SK-N-MC (cell line): Measurements from ENCODE around the gene LDAF1.
"Not testable (repeated sequence)": the region's sequence is repeated elsewhere in the genome, so short reads cannot be mapped to it uniquely, and the experiment has no call there.

ENCODE experiments used
- DNase-seq: peaks from one replicate; pipeline ENCODE4 v3.0.0-alpha.2; 2011; ENCODE audit warnings: low read depth, low spot score
- H3K27ac ChIP-seq: fragments of 200-600 bp; sonication (generic); 2 replicates; pipeline ENCODE4 v1.5.1; 2016; ENCODE audit warnings: mixed run types
- H3K36me3 ChIP-seq: fragments of 200-600 bp; sonication (generic); 2 replicates; pipeline ENCODE4 v1.6.1; 2017; ENCODE audit warnings: antibody characterized with exemption, low read length, mixed read lengths; ENCODE audit not compliant: insufficient read depth
- H3K4me3 ChIP-seq: fragments of 200-600 bp; sonication (generic); 2 replicates; pipeline ENCODE4 v1.5.1; 2016
- H3K9ac ChIP-seq: fragments of 200-600 bp; sonication (generic); 2 replicates; pipeline ENCODE4 v1.8.0; 2017; ENCODE audit warnings: mixed run types, mixed read lengths; ENCODE audit not compliant: insufficient read length
- H3K9me3 ChIP-seq: fragments of 200-600 bp; sonication (generic); 2 replicates; pipeline ENCODE4 v1.6.1; 2017; ENCODE audit warnings: low read depth, mild to moderate bottlenecking, antibody characterized with exemption, low read length, moderate library complexity, mixed read lengths
- EZH2 ChIP-seq: fragments of 200-600 bp; sonication (generic); IDR thresholded peaks from one replicate; pipeline ENCODE4 v1.6.1; 2017; ENCODE audit warnings: antibody characterized with exemption
- FOXP2 ChIP-seq: optimal IDR thresholded peaks from 2 replicates; pipeline ENCODE3; 2011; ENCODE audit warnings: mild to moderate bottlenecking, moderate library complexity; ENCODE audit not compliant: insufficient read depth; ENCODE audit errors: extremely low read length, control extremely low read depth
- POLR2AphosphoS5 ChIP-seq: IDR thresholded peaks from 2 replicates; pipeline ENCODE4 v1.6.1; 2012; ENCODE audit warnings: mild to moderate bottlenecking, low read depth, low read length, borderline replicate concordance

The LDAF1 gene

GRCh38 chr16:21158208-21159110, at the start of gene LDAF1:
Gene LDAF1 (plus strand): TSS chr16:21158674. CDS start chr16:21161183, 2,509 bp downstream.
- Histone ChIP-seq H3K4me3 (peak within 1 kb of the TSS; percentile 86), H3K9ac (peak within 1 kb of the TSS; percentile 57), H3K36me3 (0 out of 2 replicates have a peak, but pooled peaks cover 3% of the 10 kb centered on the region), H3K27ac (no peak within 1 kb of the TSS), H3K9me3 (no peaks in the 10 kb centered on the region)
- no peak for DNase-seq
- TF ChIP-seq POLR2AphosphoS5 (peak; percentile 30; the same call in 1 of the 2 replicates), FOXP2 (no peak)

GRCh38 chr16:21115551-21115950, 42.9 kb upstream of the LDAF1 start:
- not testable (repeated sequence) for H3K9me3 ChIP-seq, H3K27ac ChIP-seq, H3K36me3 ChIP-seq, H3K4me3 ChIP-seq, H3K9ac ChIP-seq, DNase-seq

GRCh38 chr16:21116148-21116693, 42.3 kb upstream of the LDAF1 start:
- no peak overlapping the region for H3K4me3 ChIP-seq
- no peak overlapping the region for H3K27ac ChIP-seq
- H3K36me3 ChIP-seq, result no peaks in the 10 kb centered on the region
- no peaks in the 10 kb centered on the region for H3K9me3 ChIP-seq
- no peak for TF ChIP-seq EZH2
- no peak for TF ChIP-seq FOXP2
- no peak for TF ChIP-seq POLR2AphosphoS5
- no peak overlapping the region for H3K9ac ChIP-seq
- DNase-seq, result no peak

GRCh38 chr16:21117567-21117966, 40.9 kb upstream of the LDAF1 start:
- no peak overlapping the region for H3K4me3 ChIP-seq
- no peaks in the 10 kb centered on the region for H3K9me3 ChIP-seq
- H3K27ac ChIP-seq, result no peak overlapping the region
- no peak for DNase-seq
- no peaks in the 10 kb centered on the region for H3K36me3 ChIP-seq
- H3K9ac ChIP-seq, result no peak overlapping the region
- TF ChIP-seq EZH2, result no peak
- TF ChIP-seq FOXP2, result no peak
- TF ChIP-seq POLR2AphosphoS5, result no peak

GRCh38 chr16:21120976-21121520, 37.4 kb upstream of the LDAF1 start:
- no peak for TF ChIP-seq FOXP2
- no peak for TF ChIP-seq POLR2AphosphoS5
- no peak for TF ChIP-seq EZH2
- DNase-seq, result no peak

GRCh38 chr16:21125191-21125590, 33.3 kb upstream of the LDAF1 start:
- H3K36me3 ChIP-seq, result no peaks in the 10 kb centered on the region
- H3K27ac ChIP-seq, result no peak overlapping the region
- no peak for DNase-seq
- H3K4me3 ChIP-seq, result no peak overlapping the region
- TF ChIP-seq POLR2AphosphoS5, result no peak
- TF ChIP-seq EZH2, result no peak
- TF ChIP-seq FOXP2, result no peak
- H3K9me3 ChIP-seq, result no peaks in the 10 kb centered on the region
- no peak overlapping the region for H3K9ac ChIP-seq

More at GRCh38 chr16:21120976-21121520, 37.4 kb upstream of the LDAF1 start:
- no peak overlapping the region for H3K9ac ChIP-seq
- H3K27ac ChIP-seq, result no peak overlapping the region
- H3K4me3 ChIP-seq, result no peak overlapping the region
- H3K36me3 ChIP-seq, result no peaks in the 10 kb centered on the region
- H3K9me3 ChIP-seq, result no peaks in the 10 kb centered on the region

- TF ChIP-seq POLR2AphosphoS5, result no peak
- TF ChIP-seq EZH2, result no peak
- TF ChIP-seq FOXP2, result no peak
- Histone ChIP-seq H3K9me3 (no peaks in the 10 kb centered on the region), H3K4me3 (no peak overlapping the region), H3K27ac (no peak overlapping the region), H3K9ac (no peak overlapping the region), H3K36me3 (no peaks in the 10 kb centered on the region)
- no peak for DNase-seq
Observed at GRCh38 chr16:21126518-21126917, 32.0 kb upstream of the LDAF1 start.

- Histone ChIP-seq H3K9ac (no peak overlapping the region), H3K4me3 (no peak overlapping the region), H3K36me3 (no peaks in the 10 kb centered on the region), H3K27ac (no peak overlapping the region), H3K9me3 (no peaks in the 10 kb centered on the region)
- DNase-seq, result no peak
- TF ChIP-seq FOXP2 (no peak), POLR2AphosphoS5 (no peak), EZH2 (no peak)
Observed at GRCh38 chr16:21128991-21129390, 29.5 kb upstream of the LDAF1 start.
